ENCODE results near the gene NF1. TPM values are rescaled to one million over a fixed set of nuclear protein-coding genes. Genes with fewer than 3 reads are reported as not detected.
"Not testable (repeated sequence)": the region's sequence is repeated elsewhere in the genome, so short reads cannot be mapped to it uniquely, and the experiment has no call there.

Gene NF1
- total and polyA plus RNA-seq, 4 donors: 8.4 to 116 (median 25.5) TPM

DNA sequence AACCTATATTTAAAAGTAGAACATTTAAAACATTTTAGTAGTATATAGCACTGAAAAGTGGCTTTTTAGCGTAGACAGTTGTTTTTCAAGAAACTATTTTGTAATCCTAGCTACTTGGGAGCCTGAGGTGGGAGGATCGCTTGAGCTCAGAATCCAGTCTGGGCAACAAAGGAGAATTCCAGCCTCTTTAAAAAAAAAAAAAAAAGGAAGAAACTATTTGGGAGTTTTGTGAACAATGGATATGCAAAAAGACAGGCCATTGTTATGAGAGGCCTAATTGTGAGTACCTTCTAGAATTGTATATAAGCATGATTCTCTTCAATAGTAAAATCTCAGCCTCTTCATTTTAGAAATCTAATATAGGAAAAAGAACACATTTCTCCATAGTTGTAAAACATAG lies 184.6 kb downstream of the NF1 start:
- TF ChIP-seq, protein P1, sequence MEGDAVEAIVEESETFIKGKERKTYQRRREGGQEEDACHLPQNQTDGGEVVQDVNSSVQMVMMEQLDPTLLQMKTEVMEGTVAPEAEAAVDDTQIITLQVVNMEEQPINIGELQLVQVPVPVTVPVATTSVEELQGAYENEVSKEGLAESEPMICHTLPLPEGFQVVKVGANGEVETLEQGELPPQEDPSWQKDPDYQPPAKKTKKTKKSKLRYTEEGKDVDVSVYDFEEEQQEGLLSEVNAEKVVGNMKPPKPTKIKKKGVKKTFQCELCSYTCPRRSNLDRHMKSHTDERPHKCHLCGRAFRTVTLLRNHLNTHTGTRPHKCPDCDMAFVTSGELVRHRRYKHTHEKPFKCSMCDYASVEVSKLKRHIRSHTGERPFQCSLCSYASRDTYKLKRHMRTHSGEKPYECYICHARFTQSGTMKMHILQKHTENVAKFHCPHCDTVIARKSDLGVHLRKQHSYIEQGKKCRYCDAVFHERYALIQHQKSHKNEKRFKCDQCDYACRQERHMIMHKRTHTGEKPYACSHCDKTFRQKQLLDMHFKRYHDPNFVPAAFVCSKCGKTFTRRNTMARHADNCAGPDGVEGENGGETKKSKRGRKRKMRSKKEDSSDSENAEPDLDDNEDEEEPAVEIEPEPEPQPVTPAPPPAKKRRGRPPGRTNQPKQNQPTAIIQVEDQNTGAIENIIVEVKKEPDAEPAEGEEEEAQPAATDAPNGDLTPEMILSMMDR (IDR thresholded peaks at IDR 0.05; ENCODE audit: control extremely low read depth, extremely low read depth): no peak
- 96 to 98% methylated on average over 2 of the region's 2 CpGs for whole genome bisulfite sequencing, 2 donors
- peaks cover 0 to 8% (median 0%) of the 10 kb centered on the region in 5 donors for H3K4me1 ChIP-seq (ENCODE audit: control insufficient read depth in 5 of 5, insufficient read depth in 5 of 5, low read length in 5 of 5)
- no peak overlapping the region for H3K27ac ChIP-seq (ENCODE audit: low read depth in 1 of 2, low read length in 1 of 2)
- ATAC-seq (ENCODE audit: insufficient read depth, low FRiP score) (no peak), DNase-seq (no peak)
- H3K36me3 ChIP-seq (ENCODE audit: control insufficient read depth in 4 of 4, insufficient read depth in 4 of 4, low read length in 4 of 4): peaks cover 3 to 8% (median 6%) of the 10 kb centered on the region in 4 donors
- no peak overlapping the region for H3K4me3 ChIP-seq
- H3K9me3 ChIP-seq (ENCODE audit: control insufficient read depth in 4 of 4, insufficient read depth in 3 of 4, low read length in 3 of 4): no peaks in the 10 kb centered on the region
- H3K27me3 ChIP-seq (ENCODE audit: control insufficient read depth in 3 of 3, insufficient read depth in 3 of 3, low read length in 2 of 3): no peaks in the 10 kb centered on the region
- H3K9ac ChIP-seq (ENCODE audit: insufficient read depth in 1 of 2, low read length in 2 of 2): no peak overlapping the region

DNA sequence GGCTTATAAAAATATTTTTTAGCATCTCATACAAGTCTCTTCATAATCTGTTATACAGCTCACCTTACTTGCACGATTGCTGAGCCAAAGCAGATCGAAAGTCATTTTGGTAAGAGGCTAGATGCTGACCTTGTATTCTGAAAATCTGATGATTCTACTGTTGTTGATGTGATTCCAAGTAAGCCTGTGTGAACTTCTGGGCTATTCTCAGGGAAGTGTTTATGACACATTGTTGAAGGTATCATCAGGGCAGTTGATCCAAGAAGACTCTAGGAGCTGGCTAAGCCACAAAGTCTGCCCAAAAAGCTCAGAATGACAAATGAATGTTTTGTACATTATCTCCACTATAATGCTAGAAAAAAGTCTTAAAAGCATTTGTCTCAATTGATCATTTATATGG lies 186.3 kb downstream of the NF1 start:
- H3K27ac ChIP-seq (ENCODE audit: low read depth in 1 of 2, low read length in 1 of 2): no peak overlapping the region
- no peak for ATAC-seq (ENCODE audit: insufficient read depth, low FRiP score)
- no peak for DNase-seq
- H3K9ac ChIP-seq (ENCODE audit: insufficient read depth in 1 of 2, low read length in 2 of 2): no peak overlapping the region
- no peaks in the 10 kb centered on the region for H3K27me3 ChIP-seq (ENCODE audit: control insufficient read depth in 3 of 3, insufficient read depth in 3 of 3, low read length in 2 of 3)
- peaks cover 3 to 8% (median 6%) of the 10 kb centered on the region in 4 donors for H3K36me3 ChIP-seq (ENCODE audit: control insufficient read depth in 4 of 4, insufficient read depth in 4 of 4, low read length in 4 of 4)
- TF ChIP-seq, protein P1 (IDR thresholded peaks at IDR 0.05; ENCODE audit: control extremely low read depth, extremely low read depth): no peak
- WGBS, 2 donors: 99% methylated on average over 2 of the region's 2 CpGs
- no peaks in the 10 kb centered on the region for H3K4me1 ChIP-seq (ENCODE audit: control insufficient read depth in 5 of 5, insufficient read depth in 5 of 5, low read length in 5 of 5)
- no peaks in the 10 kb centered on the region for H3K9me3 ChIP-seq (ENCODE audit: control insufficient read depth in 4 of 4, insufficient read depth in 3 of 4, low read length in 3 of 4)
- H3K4me3 ChIP-seq: no peak overlapping the region

DNA sequence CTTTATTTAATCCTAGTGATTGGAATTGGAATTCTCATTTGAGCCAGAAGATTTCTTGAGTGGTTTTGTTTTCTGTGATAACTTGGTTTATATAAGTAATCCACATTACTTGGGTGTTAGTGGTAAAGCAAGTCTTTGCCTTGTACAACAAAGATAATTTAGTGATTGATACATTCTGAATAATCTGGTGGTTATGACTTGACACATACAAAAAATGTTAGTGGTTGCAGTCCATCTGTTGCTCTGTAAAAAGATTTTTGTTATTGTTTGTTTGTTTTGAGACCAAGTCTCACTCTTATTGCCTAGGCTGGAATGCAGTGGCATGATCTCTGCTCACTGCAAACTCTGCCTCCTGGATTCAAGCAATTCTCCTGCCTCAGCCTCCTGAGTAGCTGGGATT lies 189.1 kb downstream of the NF1 start:
- Histone ChIP-seq H3K27ac (ENCODE audit: low read depth in 1 of 2, low read length in 1 of 2) (no peak overlapping the region), H3K4me3 (no peak overlapping the region), H3K4me1 (ENCODE audit: control insufficient read depth in 5 of 5, insufficient read depth in 5 of 5, low read length in 5 of 5) (no peaks in the 10 kb centered on the region), H3K36me3 (ENCODE audit: control insufficient read depth in 4 of 4, insufficient read depth in 4 of 4, low read length in 4 of 4) (peaks cover 0 to 8% (median 6%) of the 10 kb centered on the region in 4 donors), H3K9ac (ENCODE audit: insufficient read depth in 1 of 2, low read length in 2 of 2) (no peak overlapping the region), H3K9me3 (ENCODE audit: control insufficient read depth in 4 of 4, insufficient read depth in 3 of 4, low read length in 3 of 4) (no peaks in the 10 kb centered on the region), H3K27me3 (ENCODE audit: control insufficient read depth in 3 of 3, insufficient read depth in 3 of 3, low read length in 2 of 3) (no peaks in the 10 kb centered on the region)
- no peak for ATAC-seq (ENCODE audit: insufficient read depth, low FRiP score)
- DNase-seq: no peak
- TF ChIP-seq, protein P1 (IDR thresholded peaks at IDR 0.05; ENCODE audit: control extremely low read depth, extremely low read depth): no peak

DNA sequence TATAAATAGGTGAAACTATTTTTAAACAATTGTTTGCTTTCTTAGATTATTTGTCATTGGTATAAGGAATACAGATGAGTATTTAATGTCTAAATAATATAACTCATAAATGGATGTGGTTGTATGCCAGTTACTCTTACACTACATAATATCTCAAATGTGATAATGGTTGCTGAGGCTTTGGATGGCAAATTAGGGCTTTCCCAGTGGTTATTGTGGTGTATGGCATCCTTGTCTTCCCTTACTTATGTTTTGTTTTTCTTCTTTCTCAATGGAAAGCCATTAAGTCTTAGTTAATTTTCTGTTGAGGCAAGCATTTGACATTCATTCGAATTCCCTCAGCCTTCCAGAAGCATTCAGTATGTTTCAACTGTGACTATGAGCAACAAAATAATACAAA lies 191.8 kb downstream of the NF1 start:
- TF ChIP-seq, protein P1 (IDR thresholded peaks at IDR 0.05; ENCODE audit: control extremely low read depth, extremely low read depth): no peak
- Histone ChIP-seq H3K9ac (ENCODE audit: insufficient read depth in 1 of 2, low read length in 2 of 2) (no peak overlapping the region), H3K4me1 (ENCODE audit: control insufficient read depth in 5 of 5, insufficient read depth in 5 of 5, low read length in 5 of 5) (no peaks in the 10 kb centered on the region), H3K27ac (ENCODE audit: low read depth in 1 of 2, low read length in 1 of 2) (no peak overlapping the region), H3K9me3 (ENCODE audit: control insufficient read depth in 4 of 4, insufficient read depth in 3 of 4, low read length in 3 of 4) (no peaks in the 10 kb centered on the region), H3K4me3 (no peak overlapping the region), H3K27me3 (ENCODE audit: control insufficient read depth in 3 of 3, insufficient read depth in 3 of 3, low read length in 2 of 3) (no peaks in the 10 kb centered on the region), H3K36me3 (ENCODE audit: control insufficient read depth in 4 of 4, insufficient read depth in 4 of 4, low read length in 4 of 4) (peaks cover under 1 to 7% (median 3%) of the 10 kb centered on the region in 4 donors)
- no peak for ATAC-seq (ENCODE audit: insufficient read depth, low FRiP score)
- WGBS, 2 donors: 95 to 98% methylated on average over 1 of the region's 1 CpG
- DNase-seq: no peak

DNA sequence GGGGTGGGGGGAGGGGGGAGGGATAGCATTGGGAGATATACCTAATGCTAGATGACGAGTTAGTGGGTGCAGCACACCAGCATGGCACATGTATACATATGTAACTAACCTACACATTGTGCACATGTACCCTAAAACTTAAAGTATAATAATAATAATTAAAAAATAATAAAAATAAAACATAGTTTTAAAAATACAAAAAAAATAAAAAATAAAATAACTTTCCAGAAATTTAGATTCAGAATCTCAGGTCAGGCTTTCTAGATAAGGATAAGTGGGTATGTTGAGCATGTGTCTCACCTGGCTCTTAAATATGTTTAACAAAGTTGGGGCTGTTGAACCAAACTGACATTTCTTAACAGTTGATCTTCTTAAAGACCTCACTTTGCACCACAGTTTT lies 193.2 kb downstream of the NF1 start:
- not testable (repeated sequence) for H3K4me3 ChIP-seq; H3K27ac ChIP-seq (ENCODE audit: low read depth in 1 of 2, low read length in 1 of 2); H3K4me1 ChIP-seq (ENCODE audit: control insufficient read depth in 5 of 5, insufficient read depth in 5 of 5, low read length in 5 of 5); ATAC-seq (ENCODE audit: insufficient read depth, low FRiP score); H3K9me3 ChIP-seq (ENCODE audit: control insufficient read depth in 4 of 4, insufficient read depth in 3 of 4, low read length in 3 of 4); H3K27me3 ChIP-seq (ENCODE audit: control insufficient read depth in 3 of 3, insufficient read depth in 3 of 3, low read length in 2 of 3); DNase-seq; H3K36me3 ChIP-seq (ENCODE audit: control insufficient read depth in 4 of 4, insufficient read depth in 4 of 4, low read length in 4 of 4); H3K9ac ChIP-seq (ENCODE audit: insufficient read depth in 1 of 2, low read length in 2 of 2)
- 44 to 100% methylated on average over 1 of the region's 1 CpG for WGBS, 2 donors

Measured in lung (tissue), 12 donors.